Measurements from ENCODE around the gene ZXDB.
"Not testable (repeated sequence)": the region's sequence is repeated elsewhere in the genome, so short reads cannot be mapped to it uniquely, and the experiment has no call there.

The ZXDB gene

DNA sequence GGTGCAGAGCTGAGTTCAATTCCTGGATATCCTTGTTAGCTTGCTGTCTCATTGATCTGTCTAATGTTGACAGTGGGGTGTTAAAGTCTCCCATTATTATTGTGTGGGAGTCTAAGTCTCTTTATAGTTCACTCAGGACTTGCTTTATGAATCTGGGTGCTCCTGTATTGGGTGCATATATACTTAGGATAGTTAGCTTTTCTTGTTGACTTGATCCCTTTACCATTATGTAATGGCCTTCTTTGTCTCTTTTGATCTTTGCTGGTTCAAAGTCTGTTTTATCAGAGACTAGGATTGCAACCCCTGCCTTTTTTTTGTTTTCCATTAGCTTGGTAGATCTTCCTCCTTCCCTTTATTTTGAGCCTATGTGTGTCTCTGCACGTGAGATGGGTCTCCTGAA lies 21.5 kb downstream of the ZXDB start:
- not testable (repeated sequence) for H3K9ac ChIP-seq (ENCODE audit: low read depth, low read length); H3K4me1 ChIP-seq (ENCODE audit: insufficient read depth, low read length); H3K9me3 ChIP-seq (ENCODE audit: control insufficient read depth, insufficient read depth, low read length); H3K36me3 ChIP-seq (ENCODE audit: insufficient read depth, low read length)

DNA sequence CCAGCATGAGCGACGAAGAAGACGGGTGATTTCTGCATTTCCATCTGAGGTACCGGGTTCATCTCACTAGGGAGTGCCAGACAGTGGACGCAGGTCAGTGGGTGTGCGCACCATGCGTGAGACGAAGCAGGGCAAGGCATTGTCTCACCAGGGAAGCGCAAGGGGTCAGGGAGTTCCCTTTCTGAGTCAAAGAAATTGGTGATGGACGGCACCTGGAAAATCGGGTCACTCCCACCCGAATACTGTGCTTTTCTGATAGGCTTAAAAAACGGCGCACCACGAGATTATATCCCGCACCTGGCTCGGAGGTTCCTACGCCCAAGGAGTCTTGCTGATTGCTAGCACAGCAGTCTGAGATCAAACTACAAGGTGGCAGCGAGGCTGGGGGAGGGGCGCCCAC lies 37.6 kb downstream of the ZXDB start:
- H3K9ac ChIP-seq (ENCODE audit: low read depth, low read length); H3K36me3 ChIP-seq (ENCODE audit: insufficient read depth, low read length); H3K4me1 ChIP-seq (ENCODE audit: insufficient read depth, low read length); H3K9me3 ChIP-seq (ENCODE audit: control insufficient read depth, insufficient read depth, low read length): not testable (repeated sequence)

DNA sequence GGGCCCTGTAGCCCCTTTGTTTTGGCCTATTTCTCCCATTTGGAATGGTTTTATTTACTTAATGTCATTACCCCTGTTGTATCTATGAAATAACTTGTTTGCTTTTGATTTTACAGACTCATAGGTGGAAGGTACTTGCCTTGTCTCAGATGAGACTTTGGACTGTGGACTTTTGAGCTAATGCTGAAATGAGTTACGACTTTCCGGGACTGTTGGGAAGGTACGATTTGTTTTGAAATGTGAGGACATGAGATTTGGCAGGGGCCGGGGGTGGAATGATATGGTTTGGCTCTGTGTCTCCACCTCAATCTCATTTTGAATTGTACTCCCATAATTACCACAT lies 48.8 kb downstream of the ZXDB start:
- H3K36me3 ChIP-seq (ENCODE audit: insufficient read depth, low read length): no peaks in the 10 kb centered on the region
- H3K4me1 ChIP-seq (ENCODE audit: insufficient read depth, low read length): no peaks in the 10 kb centered on the region
- no peaks in the 10 kb centered on the region for H3K9me3 ChIP-seq (ENCODE audit: control insufficient read depth, insufficient read depth, low read length)
- no peak overlapping the region for H3K9ac ChIP-seq (ENCODE audit: low read depth, low read length)

DNA sequence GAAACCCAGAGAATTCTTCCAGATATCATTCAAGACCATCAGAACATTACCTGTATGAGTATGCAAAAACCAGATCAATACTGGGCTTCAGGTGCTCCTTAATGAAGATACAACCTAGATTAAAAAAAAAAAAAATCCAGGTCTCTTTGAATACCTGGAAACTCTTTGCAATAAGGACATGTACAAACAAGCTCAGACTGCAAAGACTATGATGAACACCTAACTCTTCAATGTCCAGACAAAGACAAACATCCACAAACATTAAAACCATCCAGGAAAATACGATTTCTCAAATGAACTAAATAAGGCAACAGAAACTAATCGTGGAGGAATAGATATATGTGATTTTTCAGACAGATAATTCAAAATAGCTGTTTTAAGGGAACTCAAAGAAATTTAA lies 49.5 kb downstream of the ZXDB start:
- Histone ChIP-seq H3K4me1 (ENCODE audit: insufficient read depth, low read length) (no peaks in the 10 kb centered on the region), H3K9ac (ENCODE audit: low read depth, low read length) (no peak overlapping the region), H3K9me3 (ENCODE audit: control insufficient read depth, insufficient read depth, low read length) (no peaks in the 10 kb centered on the region), H3K36me3 (ENCODE audit: insufficient read depth, low read length) (no peaks in the 10 kb centered on the region)

DNA sequence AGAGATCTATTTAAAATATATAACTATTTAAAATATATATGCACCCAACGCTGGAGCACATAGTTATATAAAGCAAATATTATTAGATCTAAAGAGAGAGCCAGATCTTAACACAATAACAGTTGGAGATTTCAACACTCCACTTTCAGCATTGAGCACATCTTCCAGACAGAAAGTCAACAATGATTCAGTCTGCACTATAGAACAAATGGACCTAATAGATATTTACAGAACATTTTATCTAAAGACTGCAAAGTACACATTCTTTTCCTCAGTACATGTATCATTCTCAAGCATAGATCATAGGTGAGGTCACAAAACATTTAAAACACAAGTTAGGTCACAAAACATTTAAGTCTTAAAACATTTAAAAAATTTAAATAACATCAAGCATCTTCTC lies 51.9 kb downstream of the ZXDB start:
- H3K9ac ChIP-seq (ENCODE audit: low read depth, low read length): no peak overlapping the region
- H3K36me3 ChIP-seq (ENCODE audit: insufficient read depth, low read length): no peaks in the 10 kb centered on the region

DNA sequence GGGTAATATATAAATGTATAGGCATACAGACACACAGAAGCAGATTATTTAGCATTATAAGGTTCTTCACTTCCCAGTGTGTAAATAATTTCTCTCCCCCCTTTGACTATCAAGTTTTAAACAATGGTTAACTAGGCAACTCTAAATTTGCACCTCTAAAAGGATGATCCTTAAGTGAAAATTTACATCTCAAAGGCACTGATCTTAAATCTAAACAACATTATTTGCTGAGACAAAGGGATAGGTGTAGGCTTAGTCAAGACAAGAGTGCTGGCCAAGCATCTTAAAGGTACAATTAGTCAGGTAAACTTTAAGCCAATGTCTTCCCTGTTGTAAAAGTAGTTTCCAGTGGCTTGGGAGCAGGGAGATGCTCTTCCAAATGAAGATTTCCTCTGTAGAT lies 55.2 kb downstream of the ZXDB start:
- H3K4me1 ChIP-seq (ENCODE audit: insufficient read depth, low read length): peaks cover 25% of the 10 kb centered on the region
- H3K36me3 ChIP-seq (ENCODE audit: insufficient read depth, low read length): no peaks in the 10 kb centered on the region
- H3K9me3 ChIP-seq (ENCODE audit: control insufficient read depth, insufficient read depth, low read length): no peaks in the 10 kb centered on the region
- H3K9ac ChIP-seq (ENCODE audit: low read depth, low read length): no peak overlapping the region

More for the DNA sequence above, 51.9 kb downstream of the ZXDB start:
- no peaks in the 10 kb centered on the region for H3K9me3 ChIP-seq (ENCODE audit: control insufficient read depth, insufficient read depth, low read length)
- peaks cover 9% of the 10 kb centered on the region for H3K4me1 ChIP-seq (ENCODE audit: insufficient read depth, low read length)
